T-helper 2 cell (primary cell): ENCODE measurements around the gene SLC4A8.

Experiments
- DNase-seq, 5 experiments: peaks; one replicate each; pipeline versions ENCODE4 v3.0.0 to v3.0.0-alpha.2; 2012 to 2022

Gene SLC4A8

DNA sequence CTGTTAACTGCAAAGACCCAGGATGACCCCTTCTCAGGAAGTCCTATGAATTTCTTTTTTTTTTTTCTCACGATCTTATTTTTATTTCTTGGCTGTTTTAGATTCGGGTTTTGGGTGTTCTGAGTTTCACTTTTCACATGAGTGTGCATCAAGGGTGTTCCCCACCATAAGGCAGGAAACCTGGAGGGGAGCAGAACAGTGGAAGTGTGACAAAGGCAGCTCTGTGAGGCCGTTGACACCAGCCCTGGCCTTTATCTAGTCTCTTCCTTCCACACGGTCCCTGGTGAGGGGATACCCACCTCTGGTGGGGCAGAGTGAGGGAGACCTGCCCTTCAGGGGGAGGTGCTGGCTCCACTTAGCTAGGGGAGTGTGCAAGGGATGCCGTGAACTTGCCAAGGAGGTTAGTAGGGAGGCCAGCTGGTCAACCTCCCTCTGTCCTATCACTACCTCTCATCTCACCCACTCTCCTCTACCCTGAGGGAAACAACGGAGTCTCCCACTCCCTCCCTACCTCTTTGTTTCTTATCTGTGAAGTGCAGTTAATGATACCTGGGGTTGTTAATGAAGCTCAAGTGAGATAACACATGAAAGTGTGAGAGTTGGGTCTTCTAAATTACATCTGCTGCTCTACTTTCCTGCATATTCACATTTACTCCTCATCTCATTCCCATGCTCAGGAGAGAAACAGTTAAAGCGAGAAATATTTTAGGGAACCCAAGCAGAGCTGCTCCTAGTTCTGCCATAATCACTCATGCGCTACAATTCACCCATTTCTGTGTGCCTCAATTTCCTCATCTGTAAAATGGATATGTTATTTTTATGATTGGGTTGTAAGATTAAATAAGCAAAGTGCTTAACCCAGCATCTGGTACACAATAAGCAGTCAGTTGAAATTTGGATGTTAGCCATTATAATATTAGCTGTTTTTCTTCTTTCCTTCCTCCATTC, 29.1 kb upstream of the SLC4A8 start:
- DNase-seq, result peak in 2 of 5 experiments; percentile 22 to 67

DNA sequence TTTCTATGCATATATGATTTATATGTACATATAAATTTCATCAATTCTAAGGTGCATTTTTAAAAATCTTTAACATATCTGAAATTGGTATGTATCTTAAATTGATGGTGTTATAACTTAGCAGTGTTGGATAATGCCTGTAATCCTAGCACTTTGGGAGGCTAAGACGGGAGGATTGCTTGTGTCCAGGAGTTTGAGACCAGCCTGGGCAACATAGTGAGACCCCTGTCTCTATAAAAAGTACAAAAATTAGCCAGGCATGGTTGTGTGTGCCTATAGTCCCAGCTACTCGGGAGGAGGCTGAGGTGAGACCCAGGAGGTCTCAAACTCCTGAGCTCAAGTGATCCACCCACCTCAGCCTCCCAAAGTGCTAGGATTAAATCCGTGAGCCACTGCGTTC, 27.0 kb upstream of the SLC4A8 start:
- no peak for DNase-seq

DNA sequence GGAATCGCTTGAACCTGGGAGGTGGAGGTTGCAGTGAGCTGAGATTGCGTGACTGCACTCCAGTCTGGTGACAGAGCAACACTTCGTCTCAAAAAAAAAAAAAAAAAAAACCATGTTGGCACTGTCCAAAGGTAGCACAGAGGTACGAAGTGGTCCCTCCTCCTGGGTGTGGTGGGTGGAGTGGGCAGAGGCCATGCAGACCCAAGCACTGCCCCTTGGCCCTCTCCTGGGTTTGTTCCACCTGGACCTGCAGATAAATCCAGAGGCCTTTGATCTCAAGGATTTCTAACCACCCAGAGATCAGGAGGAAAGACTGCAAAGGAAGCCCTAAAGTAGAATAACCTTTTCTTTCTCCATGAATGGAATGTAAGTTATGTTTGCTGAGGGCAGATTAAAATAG, 24.7 kb upstream of the SLC4A8 start:
- DNase-seq, result no peak

DNA sequence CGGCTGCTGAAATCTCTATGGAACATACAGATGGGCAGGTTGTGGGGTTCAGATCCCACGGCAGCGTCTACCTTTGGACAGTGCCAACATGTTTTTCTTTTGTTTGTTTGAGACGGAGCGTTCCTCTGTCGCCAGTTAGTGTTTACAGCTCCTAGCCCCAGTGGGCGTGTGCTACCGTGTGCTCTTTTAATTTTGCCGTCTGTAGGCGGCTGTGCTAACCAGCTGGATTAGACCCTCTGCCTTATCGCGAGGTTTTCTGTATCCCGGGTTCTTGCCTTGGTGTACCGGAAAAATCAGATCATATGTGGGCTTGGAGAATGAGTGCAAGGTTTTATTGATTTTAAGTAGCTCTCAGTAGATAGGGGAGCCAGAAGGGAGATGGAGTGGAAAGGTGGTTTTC, 23.6 kb upstream of the SLC4A8 start:
- no peak for DNase-seq

DNA sequence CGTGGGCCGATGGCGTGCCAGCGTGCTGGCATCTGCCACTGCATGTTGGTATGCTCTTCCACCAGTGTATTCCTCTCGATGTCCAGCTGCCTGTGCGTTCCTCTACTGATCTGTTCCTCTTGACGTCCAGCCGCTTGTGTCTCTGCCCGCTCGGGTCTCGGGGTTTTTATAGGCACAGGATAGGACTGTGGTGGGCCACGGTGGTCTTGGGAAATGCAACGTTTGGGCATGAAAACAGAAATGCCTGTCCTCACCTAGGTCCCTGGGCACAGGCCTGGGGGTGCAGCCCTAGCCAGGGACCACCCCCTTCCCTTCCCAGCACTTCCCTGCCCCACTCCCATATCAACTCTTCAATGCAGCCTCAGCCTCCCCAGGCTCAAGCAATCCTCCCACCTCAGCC, 23.1 kb upstream of the SLC4A8 start:
- DNase-seq, result no peak

DNA sequence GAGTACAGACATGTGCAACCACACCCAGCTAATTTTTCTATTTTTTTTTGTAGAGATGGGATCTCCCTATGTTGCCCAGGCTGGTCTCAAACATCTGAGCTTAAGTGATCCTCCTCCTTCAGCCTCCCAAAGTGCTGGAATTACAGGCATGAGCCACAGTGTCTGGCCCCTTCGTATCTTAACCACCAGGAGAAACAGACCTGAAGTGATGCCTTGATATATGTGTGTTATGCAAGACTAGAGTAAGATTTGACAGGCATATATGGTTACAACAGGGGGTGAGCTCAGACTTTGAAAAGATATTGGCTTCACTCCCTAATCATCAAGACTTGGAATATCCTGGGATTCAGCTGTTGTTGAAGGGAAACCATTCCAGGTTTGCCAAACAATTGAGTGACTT, 22.7 kb upstream of the SLC4A8 start:
- no peak for DNase-seq

DNA sequence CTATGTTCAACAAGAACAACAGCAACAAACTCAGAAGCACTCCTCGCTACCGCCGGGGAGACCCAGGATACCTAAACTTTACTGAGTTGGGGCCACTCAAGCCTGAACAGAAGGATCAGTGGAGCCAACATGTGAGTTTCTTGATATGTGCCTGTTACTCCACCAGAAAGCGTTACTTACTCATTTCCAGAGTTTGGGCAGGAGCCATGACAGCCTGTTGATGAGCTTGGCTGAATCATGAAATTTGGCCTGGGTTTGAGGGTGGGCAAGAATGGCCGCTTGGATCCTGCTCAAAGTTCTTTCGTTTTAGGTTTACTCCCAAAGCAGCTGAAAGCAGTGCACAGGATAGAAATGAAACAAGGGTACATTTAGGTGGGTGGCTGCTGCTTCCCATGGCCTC, 21.5 kb upstream of the SLC4A8 start:
- no peak for DNase-seq

DNA sequence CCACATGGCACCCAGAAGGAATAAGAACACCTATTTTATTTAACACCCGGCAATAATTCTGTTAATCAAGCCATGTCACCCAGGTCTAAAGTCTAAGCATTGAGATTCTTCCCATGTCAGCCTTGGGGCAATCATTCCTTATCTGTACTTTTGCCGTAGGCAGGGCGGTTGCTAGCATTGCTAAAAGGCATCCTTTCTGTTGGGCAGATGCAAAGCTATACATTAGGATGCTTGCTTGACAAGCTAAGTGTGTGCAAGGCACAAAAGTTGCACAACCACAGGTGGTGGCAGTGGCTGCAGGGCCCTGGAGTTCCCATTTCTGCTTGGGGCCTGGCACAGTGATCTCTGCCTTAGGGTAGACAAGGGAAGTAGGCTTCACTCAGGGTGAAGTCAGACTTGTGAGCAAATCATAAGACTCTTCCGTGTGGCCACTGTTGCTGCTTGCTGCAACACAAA, 20.9 kb upstream of the SLC4A8 start:
- DNase-seq, result no peak

DNA sequence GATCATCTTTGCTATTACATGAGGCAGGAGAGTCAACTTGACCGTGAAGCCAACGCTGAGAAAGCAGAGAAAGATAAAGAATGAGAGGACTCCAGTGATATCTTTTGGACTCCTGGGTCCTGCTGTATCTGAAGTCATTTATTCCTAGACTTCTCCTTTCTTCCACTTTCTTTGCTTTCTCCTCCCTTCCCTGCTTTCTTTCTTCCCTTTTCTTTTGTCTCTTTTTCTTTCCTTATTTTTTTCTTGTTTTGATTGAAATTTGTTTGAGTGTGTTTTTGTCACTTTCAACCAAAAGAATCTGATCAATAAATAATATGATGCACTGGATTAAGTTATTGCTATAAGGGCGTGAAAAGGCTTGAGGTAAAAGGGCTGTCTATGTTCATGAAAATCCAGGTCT, 20.0 kb upstream of the SLC4A8 start:
- no peak for DNase-seq

DNA sequence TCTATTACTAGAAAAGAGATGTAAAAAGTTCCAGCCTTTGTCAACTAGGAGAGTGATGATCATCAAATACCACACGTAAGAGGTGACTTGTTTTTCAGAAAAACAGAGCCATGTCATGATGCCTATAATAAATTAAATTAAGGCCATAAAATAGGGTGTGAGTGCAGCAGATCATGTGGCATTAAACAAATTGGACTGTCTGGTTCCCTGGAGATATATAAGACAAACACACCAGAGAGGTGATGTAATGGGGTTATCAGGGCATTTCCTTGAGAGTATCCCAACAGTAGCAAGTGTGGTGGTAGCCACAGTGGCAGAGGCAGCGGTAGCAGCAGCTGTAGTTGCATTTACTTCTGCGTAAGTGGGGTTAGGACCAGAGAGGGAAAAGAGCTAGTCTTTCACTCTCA, 18.8 kb upstream of the SLC4A8 start:
- no peak for DNase-seq

DNA sequence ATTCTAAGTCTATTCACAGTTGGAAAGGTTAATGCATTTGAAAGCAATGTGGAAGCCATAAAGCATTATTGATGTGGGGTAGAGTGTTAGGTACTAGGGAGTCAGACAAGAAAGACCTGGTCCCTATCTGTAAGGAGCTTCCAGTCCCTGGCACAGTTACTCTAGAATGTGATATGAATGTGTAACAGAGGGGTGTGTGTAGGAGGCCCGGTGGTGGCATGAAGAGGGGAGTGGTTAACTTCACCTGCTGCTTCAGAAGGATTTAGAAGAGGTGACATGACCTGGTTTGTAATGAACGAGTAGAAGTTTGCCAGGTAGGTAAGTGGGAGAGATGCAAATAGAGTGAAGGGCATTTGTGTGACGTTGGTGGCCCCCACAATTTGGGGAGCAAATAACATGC, 18.3 kb upstream of the SLC4A8 start:
- DNase-seq, result no peak

DNA sequence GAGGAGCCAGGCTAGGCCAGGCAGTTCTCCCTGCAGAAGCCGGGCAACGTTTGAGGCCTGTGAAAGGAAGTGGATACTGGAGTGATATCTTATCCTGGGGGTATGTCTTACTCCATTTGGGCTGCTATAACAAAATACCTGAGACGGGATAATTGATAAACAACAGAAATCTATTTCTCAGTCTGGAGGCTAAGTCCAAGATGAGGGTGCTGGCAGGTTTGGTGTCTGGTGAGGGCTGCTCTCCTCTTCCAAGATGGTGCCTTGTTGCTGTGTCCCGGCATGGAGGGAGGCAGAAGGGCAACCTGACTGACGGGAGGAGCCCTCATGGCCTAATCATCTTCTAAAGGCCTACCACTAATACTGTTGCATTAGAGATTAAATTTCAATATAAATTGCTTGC, 17.8 kb upstream of the SLC4A8 start:
- DNase-seq, result no peak

DNA sequence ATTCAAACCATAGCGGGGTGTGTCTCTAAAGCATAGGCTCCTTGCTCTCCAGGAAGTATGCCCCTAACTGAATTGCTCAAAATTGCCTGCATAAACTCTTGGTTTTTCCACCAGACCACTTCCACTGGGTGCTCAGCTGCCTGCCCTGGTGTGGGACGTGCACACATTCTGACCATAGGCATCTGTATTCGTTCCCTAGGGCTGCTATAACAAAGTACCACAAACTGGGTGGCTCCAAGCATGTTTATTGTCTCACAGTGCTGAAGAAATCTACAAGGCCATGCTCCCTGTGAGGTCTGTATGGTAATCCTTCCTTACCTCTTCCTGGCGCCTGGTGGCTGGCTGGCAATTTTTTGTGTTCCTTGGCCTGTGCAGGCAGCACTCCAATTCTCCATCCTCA, 17.0 kb upstream of the SLC4A8 start:
- no peak for DNase-seq

DNA sequence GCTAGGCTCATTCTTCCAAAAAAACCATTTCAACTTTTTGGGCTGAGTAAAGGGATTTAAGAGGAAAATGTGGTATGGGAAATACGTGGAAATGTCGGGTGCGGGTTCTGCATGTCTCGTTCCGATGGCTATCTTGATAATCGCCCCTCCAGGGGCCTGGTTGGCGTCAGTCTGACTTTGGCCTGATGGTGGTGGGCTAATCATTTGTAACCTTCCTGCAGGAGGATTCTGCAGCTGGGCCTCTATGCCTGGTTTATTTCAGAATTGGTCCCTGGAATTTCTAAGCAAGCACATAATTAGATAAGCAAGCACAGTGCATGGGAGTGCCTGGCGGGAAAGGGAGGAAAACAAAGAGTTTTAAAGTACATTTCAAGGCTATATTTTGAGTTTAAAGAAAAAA, 14.8 kb upstream of the SLC4A8 start:
- DNase-seq, result no peak

DNA sequence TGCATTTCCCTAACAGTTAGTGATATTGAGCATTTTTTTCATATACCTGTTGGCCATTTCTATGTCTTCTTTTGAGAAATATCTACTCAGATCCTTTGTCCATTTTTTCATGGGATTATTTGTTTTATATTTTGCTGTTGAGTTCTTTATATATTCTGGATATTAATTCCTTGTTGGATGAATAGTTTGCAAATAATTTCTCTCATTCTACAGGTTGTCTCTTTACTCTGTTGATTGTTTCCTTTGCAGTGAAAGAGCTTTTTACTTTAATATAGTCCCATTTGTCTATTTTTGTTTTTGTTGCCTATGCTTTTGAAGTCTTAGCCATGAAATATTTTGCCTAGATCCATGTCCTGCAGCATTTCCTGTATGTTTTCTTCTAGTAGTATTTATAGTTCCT, 11.5 kb upstream of the SLC4A8 start:
- no peak for DNase-seq

DNA sequence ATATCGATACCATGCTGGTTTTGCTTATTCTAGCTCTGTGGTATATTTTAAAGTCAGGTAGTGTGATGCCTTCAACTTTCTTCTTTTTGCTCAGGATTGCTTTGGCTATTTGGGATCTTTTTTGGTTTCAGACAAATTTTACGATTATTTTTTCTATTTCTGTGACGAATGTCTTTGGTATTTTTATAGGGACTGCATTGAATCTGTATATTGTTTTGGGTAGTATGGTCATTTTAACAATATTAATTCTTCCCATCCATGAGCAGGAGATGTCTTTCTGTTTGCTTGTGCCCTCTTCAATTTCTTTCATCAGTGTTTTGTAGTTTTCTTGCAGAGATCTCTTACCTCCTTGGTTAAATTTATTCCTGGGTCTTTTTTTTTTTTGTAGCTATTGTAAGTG, 10.8 kb upstream of the SLC4A8 start:
- DNase-seq, result no peak

DNA sequence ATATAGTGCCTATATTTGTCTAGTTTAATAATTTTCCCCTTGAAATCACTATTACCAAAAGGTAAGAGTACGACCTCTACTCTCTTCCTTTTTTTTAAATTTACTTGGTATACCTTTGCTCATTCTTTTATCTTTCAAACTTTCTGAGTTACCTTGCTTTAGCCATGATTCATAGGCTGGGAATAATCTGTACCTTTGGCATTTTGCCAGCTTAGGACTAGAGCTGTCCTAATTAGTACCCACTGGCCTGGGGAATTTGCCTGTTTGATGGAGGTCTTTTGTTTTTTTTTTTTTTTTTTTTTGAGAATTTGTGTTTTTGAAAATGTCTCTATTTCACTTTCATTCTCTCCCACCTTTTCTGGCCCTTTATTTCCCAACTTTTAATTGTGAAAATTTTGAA, 8.7 kb upstream of the SLC4A8 start:
- no peak for DNase-seq

DNA sequence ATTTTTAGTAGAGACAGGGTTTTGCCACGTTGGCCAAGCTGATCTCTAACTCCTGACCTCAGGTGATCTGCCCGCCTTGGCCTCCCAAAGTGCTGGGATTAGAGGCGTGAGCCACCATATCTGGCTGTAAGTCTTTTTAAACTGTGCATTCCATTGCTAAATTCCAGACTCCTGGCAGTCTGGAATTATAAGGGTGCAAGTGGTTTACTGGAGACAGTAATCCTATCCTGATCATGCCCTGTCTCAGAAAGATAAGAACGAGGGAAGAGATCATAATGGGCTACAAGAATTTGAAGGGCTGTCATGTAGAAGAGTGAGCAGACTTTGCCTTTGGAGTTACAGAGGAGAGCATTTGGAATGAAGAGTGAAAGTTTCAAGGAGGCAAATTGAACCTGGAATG, 6.8 kb upstream of the SLC4A8 start:
- no peak for DNase-seq

DNA sequence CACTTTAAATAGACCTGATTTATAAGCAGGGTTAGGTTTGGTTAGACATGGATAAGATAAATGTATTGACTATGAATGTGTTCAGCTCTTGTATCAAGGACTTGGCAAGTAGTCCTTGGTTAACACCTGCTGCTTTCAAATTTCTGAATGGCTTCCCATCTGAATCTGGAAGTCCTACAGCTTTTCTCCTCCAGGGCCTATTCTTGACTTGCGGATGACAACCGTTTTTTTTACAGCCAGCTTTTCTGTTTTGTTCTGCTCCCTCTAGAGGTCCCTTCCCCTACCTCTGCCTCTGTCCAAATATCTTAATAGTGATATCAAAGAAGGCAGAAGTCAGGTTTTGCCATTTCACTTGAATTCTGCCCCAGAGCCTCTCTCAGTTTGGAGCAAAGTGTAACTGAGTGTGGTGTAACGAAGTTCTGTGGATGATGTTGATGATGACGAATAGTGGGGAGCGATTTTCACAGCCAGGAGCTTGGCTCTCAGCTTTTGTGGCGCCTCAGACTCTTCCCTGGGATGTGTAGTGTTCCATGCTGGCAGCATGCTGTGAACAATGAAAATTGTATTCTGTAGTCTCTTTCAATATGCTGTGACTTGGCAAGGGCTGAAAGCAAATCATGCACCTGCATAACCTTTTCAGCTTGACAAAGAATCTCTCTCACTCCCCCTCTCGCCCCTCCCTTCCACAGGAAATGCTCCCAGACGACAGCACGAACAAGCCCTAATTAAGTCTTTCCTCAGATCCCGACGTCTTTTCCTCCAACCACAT, 5.0 kb upstream of the SLC4A8 start:
- no peak for DNase-seq

DNA sequence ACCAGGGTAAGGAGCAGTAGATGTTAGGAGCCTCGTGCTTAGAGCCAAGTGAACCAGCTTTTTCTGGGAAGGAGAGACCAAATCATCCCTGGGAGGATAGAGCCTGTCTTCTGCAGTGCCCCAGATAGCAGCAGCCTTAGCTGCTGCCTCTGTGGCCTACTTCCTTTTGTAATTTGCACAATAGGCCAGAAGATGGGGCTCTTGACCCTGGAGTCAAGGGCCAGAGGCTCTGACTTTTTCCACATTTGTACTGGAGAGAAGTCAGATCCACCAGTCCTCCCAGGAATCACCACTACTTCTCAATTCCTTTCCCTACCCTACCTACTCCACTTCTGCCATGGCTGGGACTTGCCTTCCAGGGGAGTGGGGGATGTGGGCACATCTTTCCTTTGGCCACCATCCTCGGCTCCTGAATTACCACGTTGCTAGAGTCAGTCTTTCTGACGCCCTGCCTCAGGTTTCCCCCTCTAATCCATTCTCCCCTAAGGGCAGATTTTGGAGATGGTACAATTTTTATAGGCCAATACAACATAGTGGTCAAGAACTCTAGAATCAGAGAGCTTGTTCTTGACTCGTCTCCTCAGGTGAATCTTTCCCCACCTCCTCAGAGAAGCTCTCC, 3.3 kb upstream of the SLC4A8 start:
- peak in 3 of 5 experiments; percentile 6 to 59 (median 9) for DNase-seq

DNA sequence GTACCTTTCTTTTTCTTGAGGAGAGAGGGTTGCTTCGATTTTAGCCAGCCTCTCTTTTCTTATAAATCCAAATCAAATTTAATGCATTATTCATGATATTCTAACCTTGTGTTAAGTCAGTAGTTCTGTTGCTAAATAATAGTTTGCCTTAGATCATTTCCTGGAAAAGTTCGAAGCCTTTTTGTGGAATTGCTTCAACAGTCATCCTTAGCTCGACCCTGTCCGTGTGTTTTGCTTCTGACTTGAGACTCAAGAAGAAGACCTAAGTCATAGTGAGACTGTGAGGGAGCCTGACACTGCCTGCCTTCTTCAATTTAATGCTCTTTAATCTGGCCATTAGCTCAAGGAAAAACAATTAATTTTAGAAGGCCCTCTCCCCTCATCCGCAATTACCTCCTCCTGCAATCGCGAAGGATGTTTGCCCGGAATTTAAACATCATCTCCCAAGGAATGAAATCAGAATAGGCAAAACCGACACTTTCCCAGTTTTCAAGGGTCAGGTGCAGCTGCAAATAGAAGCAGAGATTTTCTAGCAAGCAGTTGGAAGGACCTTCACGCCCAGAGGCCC, 453 bp upstream of the SLC4A8 start:
- DNase-seq, result peak in 1 of 5 experiments; percentile 11

DNA sequence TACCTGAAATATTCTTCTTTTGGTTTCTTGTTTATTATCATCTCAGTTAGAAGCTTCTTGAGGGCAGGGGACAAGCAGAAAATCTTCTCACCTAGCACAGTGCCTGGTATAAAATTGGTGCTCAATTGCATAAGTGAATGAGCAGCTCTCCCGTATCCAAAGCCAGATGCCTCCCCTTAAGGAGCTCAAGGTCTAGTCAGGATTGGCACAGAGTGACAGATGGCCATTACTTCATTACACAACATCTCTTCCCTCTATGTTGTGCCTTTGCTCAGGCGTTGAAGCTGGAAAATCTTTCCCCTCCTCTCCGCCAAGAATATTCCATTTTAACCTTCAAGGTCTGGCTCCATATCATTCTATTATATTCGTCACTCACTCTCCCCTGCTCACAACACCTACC, 3.6 kb downstream of the SLC4A8 start:
- DNase-seq, result no peak

DNA sequence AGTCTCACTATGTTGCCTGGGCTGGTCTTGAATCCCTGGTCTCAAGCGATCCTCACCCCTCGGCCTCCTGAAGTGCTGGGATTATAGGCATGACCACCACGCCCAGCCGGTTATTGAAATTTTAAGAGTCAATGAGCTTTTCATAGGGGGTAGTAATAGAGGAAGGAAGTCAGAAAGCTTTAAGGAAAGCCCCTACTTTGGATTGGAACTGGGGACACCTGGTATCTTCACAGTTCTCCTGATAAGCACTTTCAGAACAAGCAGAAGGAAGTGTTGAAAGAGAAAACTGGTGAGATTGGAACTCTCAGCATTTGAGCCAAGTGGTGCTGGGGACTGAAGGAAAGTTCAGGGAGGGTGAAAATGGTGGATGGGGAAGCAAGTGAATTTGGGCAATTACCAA, 5.1 kb downstream of the SLC4A8 start:
- no peak for DNase-seq
